Fibroblast of lung (primary cell): ENCODE measurements around the gene CCDC197. TPM values are rescaled to one million over a fixed set of nuclear protein-coding genes. Genes with fewer than 3 reads are reported as not detected.
A peak's percentile ranks its signal among the peaks of the same experiment; 100 is the strongest.

Experiments used
- DNase-seq, 2 donors: peaks; one replicate each; pipeline versions ENCODE4 v3.0.0 to v3.0.0-alpha.2; 2010; ENCODE audit warnings: low read depth in 2 of 2
- H2AFZ ChIP-seq: 2 replicates; pipeline ENCODE4 v1.5.1; 2012; ENCODE audit warnings: low read length, control low read depth, inconsistent platforms
- H3K27ac ChIP-seq: 2 replicates; pipeline ENCODE4 v1.5.1; 2011; ENCODE audit warnings: low read length, control low read depth; ENCODE audit not compliant: insufficient read depth
- H3K27me3 ChIP-seq: 2 replicates; pipeline ENCODE4 v1.5.1; 2011; ENCODE audit warnings: mild to moderate bottlenecking, low read length; ENCODE audit not compliant: control insufficient read depth, insufficient read depth
- H3K36me3 ChIP-seq: 2 replicates; pipeline ENCODE4 v1.5.1; 2011; ENCODE audit warnings: low read length; ENCODE audit not compliant: control insufficient read depth, insufficient read depth
- H3K4me1 ChIP-seq: 2 replicates; pipeline ENCODE4 v1.5.1; 2011; ENCODE audit warnings: low read length; ENCODE audit not compliant: control insufficient read depth, insufficient read depth; ENCODE audit errors: extremely low read depth
- H3K4me2 ChIP-seq: 2 replicates; pipeline ENCODE4 v1.5.1; 2011; ENCODE audit warnings: low read length, control low read depth; ENCODE audit not compliant: insufficient read depth; ENCODE audit errors: extremely low read depth
- H3K4me3 ChIP-seq, 4 experiments: fragments of 200-600 bp in 1 of 4; sonication (generic) in 1 of 4; replicated peaks in 1 of 4; 2 replicates each; pipeline ENCODE4 v1.5.1; 2011 to 2016; ENCODE audit warnings: low read length in 4 of 4, low read depth in 3 of 4, mild to moderate bottlenecking in 3 of 4, control low read depth in 2 of 4, inconsistent platforms in 1 of 4, mixed read lengths in 1 of 4; ENCODE audit not compliant: insufficient read depth in 1 of 4; ENCODE audit errors: control extremely low read depth in 1 of 4
- H3K79me2 ChIP-seq: 2 replicates; pipeline ENCODE4 v1.5.1; 2012; ENCODE audit warnings: mild to moderate bottlenecking, low read length, inconsistent platforms; ENCODE audit not compliant: control insufficient read depth, insufficient read depth
- H3K9ac ChIP-seq: 2 replicates; pipeline ENCODE4 v1.5.1; 2011; ENCODE audit warnings: mild to moderate bottlenecking, low read length, control low read depth; ENCODE audit not compliant: insufficient read depth
- H3K9me3 ChIP-seq: 2 replicates; pipeline ENCODE4 v1.5.1; 2012; ENCODE audit warnings: low read depth, low read length; ENCODE audit not compliant: control insufficient read depth, insufficient read depth
- H4K20me1 ChIP-seq: 2 replicates; pipeline ENCODE4 v1.5.1; 2011; ENCODE audit warnings: low read length; ENCODE audit not compliant: control insufficient read depth, insufficient read depth; ENCODE audit errors: extremely low read depth
- CTCF ChIP-seq, 2 donors: IDR thresholded peaks in 1 of 2; conservative IDR thresholded peaks in 1 of 2; 1 replicate in 1 of 2; 2 replicates in 1 of 2; pipeline ENCODE4 v1.5.1; 2011 to 2012; ENCODE audit warnings: low read length in 2 of 2, control low read depth in 1 of 2, inconsistent platforms in 1 of 2, low read depth in 1 of 2, mild to moderate bottlenecking in 1 of 2
- EZH2 ChIP-seq: IDR thresholded peaks from 2 replicates; pipeline ENCODE4 v1.5.1; 2012; ENCODE audit warnings: low read length, control low read depth, mild to moderate bottlenecking; ENCODE audit errors: missing control alignments
- polyA plus RNA-seq, 2 donors: library from polyadenylated mRNA; depleted of rRNA in 1 of 2; stranded (reverse) in 1 of 2; unstranded in 1 of 2; fragments of >200 nt; gene quantifications; 2 replicates each; pipeline ENCODE4 v1.2.1, GENCODE V29; 2011 to 2012; ENCODE audit warnings: missing spikeins in 1 of 2
- total RNA-seq: library from RNA; depleted of rRNA; stranded (reverse); fragments of >200 nt; gene quantifications from 2 replicates; pipeline ENCODE4 v1.2.1, GENCODE V29; 2014

The CCDC197 gene
- total and polyA plus RNA-seq, 2 donors (not counting 1 experiment from before 2014, with no cell fraction given) = not detected

DNA sequence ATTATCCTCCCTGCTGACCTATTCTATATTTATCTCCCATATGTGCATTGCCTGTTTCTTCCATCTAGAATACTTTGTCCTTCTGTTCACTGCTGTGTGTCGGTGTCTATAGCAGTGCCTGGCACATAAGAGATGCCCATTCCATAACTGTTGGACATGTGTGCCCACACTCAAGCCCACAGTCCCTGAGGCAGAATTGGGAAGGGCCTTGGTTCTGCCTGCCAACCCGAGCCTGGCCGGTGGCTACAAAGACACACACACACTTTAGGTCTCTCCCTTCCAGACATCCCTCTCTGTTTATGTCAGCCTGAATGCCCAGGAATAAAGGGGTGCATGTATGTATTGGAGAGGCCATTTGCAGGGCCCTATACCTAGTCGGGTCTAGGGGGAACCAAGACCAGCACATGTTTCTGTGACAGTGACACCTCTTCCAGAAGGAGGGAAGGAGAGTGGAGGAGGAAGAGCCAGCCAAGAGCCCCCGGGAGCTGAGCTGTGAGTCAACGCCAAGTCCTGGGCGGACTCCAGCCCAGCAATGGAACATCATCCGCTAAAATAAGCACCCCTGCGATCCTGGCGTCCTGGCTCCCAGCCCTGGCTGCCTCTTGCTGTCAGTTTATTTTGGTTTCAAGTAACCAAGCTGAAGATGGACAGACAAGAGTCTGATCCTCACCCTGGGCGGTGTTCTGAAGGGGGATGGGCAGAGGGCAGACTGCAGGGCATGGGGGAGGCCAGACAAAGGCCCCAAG, 16.5 kb upstream of the CCDC197 start:
- DNase-seq = peak; percentile 26 to 76
- Histone ChIP-seq H3K36me3 (no peaks in the 10 kb centered on the region), H3K4me3 (no peak overlapping the region), H2AFZ (no peak overlapping the region), H4K20me1 (no peaks in the 10 kb centered on the region), H3K9ac (no peak overlapping the region), H3K27me3 (no peaks in the 10 kb centered on the region), H3K4me2 (no peak overlapping the region), H3K79me2 (no peaks in the 10 kb centered on the region), H3K4me1 (peaks cover 4% of the 10 kb centered on the region), H3K27ac (no peak overlapping the region), H3K9me3 (no peaks in the 10 kb centered on the region)
- TF ChIP-seq CTCF (conservative IDR thresholded peaks at IDR 0.05 in 1 of 2, IDR thresholded peaks at IDR 0.05 in 1 of 2; ENCODE audit: low read depth in 1 of 2, low read length in 2 of 2) = no peak
- no peak for TF ChIP-seq EZH2

DNA sequence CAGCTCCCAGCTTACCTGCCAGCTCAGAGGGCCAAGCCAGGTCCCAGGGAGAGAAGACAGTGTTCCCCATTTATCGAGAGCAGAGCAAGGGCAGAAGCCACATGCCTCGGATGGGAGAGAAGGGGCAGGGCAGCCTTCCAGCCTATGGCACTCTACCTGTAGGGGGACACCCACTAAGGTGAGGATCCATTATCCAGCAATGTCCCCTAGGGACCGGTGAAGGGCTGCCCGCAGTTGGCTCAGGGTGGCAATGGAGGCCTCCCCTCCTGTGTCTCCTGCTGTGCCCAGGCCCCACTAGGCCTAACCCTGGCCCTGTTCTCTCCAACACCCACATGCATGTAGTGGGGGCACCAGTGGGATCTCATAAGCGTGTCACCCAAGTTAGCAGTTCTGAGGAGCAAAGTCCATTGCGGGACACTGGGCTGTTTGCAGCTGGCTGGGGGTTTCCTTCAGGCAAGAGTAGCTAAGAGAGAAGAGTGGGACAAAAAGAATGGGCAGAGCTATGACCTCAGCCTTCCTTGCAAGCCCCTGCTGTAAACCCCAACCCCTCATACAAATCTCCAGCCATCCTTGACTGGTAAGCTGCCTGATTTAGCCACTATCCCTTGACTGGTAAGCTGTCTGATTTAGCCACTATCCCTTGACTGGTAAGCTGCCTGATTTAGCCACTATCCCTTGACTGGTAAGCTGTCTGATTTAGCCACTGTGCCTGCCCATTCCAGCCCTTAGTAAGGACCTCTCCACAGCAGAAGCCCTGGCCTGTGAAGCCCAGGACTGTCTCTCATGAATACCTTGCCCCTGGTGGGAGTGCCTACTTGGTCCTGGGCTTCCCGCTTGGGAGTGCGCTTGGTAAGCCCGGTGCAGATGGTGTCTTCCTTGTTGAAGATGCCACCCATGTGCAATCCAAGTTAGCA, 15.5 kb upstream of the CCDC197 start:
- peaks cover 4% of the 10 kb centered on the region for H3K4me1 ChIP-seq
- H3K4me2 ChIP-seq = no peak overlapping the region

More for the DNA sequence above, 15.5 kb upstream of the CCDC197 start:
- H3K27me3 ChIP-seq = no peaks in the 10 kb centered on the region
- TF ChIP-seq EZH2 = no peak
- TF ChIP-seq CTCF (conservative IDR thresholded peaks at IDR 0.05 in 1 of 2, IDR thresholded peaks at IDR 0.05 in 1 of 2; ENCODE audit: low read depth in 1 of 2, low read length in 2 of 2) = no peak
- H3K4me3 ChIP-seq = no peak overlapping the region
- no peaks in the 10 kb centered on the region for H3K36me3 ChIP-seq
- no peaks in the 10 kb centered on the region for H3K79me2 ChIP-seq
- no peak for DNase-seq
- H3K9me3 ChIP-seq = no peaks in the 10 kb centered on the region
- H3K9ac ChIP-seq = no peak overlapping the region
- no peak overlapping the region for H3K27ac ChIP-seq
- H2AFZ ChIP-seq = no peak overlapping the region
- no peaks in the 10 kb centered on the region for H4K20me1 ChIP-seq
